HepG2 (cell line): Measurements from ENCODE around the gene UQCC5. TPM values are rescaled to one million over a fixed set of nuclear protein-coding genes. Genes with fewer than 3 reads are reported as not detected.

Source experiments
- ATAC-seq: fragments of 200-7000 bp; cut with Tn5 transposase; 3 replicates; pipeline ENCODE4 v1.9.1; 2020; ENCODE audit warnings: mild to moderate bottlenecking, moderate library complexity
- BruUV-seq: library from RNA; stranded (reverse); fragments of 400-500 nt; replicated peaks from 2 replicates; lab custom pipeline; 2021; lab: Mats Ljungman, UMichigan
- CTCF ChIA-PET: fragments of 300-600 bp; formaldehyde crosslinking; extraction: SDS; loops from one replicate; lab custom pipeline; 2021; ENCODE audit warnings: low total read pairs, inconsistent platforms, low intra/inter-chr PET ratio; lab: Yijun Ruan, JAX
- POLR2A ChIA-PET: fragments of 350-600 bp; sonication (Branson Sonifier 250); formaldehyde crosslinking; loops from one replicate; lab custom pipeline; 2020; ENCODE audit warnings: antibody characterized with exemption, inconsistent platforms; lab: Yijun Ruan, JAX
- DNase-seq: peaks from one replicate; pipeline ENCODE4 v3.0.0-alpha.2; 2015; ENCODE audit warnings: low spot score
- FAIRE-seq: peaks from 3 replicates; lab custom pipeline; 2011; peaks lifted over from hg19 to GRCh38; lab: Jason Lieb, UNC
- H2AFZ ChIP-seq: one replicate; pipeline ENCODE4 v1.6.1; 2011; ENCODE audit warnings: low read length, inconsistent platforms
- H3K27ac ChIP-seq: fragments of 300-600 bp; 3 replicates; pipeline ENCODE4 v1.8.0; 2011; ENCODE audit warnings: mixed run types, mild to moderate bottlenecking, mixed read lengths, low read length, inconsistent platforms; ENCODE audit not compliant: insufficient read depth; ENCODE audit errors: extremely low read length
- H3K27me3 ChIP-seq, 2 experiments: fragments of 200-600 bp in 1 of 2; 2 replicates in 1 of 2; 3 replicates in 1 of 2; pipeline versions ENCODE4 v1.6.0 to v1.8.0; 2011; ENCODE audit warnings: low read length in 2 of 2, mild to moderate bottlenecking in 2 of 2, moderate library complexity in 2 of 2, inconsistent platforms in 1 of 2; ENCODE audit not compliant: insufficient read depth in 2 of 2, control insufficient read depth in 1 of 2
- H3K36me3 ChIP-seq, 2 experiments: fragments of 200-600 bp in 1 of 2; replicated peaks in 1 of 2; 2 replicates in 1 of 2; 3 replicates in 1 of 2; pipeline versions ENCODE4 v1.5.1 to v1.8.0; 2011; ENCODE audit warnings: low read length in 2 of 2, inconsistent platforms in 1 of 2; ENCODE audit not compliant: insufficient read depth in 2 of 2, control insufficient read depth in 1 of 2
- H3K4me1 ChIP-seq: 2 replicates; pipeline ENCODE4 v1.5.1; 2012; ENCODE audit warnings: low read length, inconsistent platforms; ENCODE audit not compliant: insufficient read depth
- H3K4me2 ChIP-seq: 2 replicates; pipeline ENCODE4 v1.6.0; 2011; ENCODE audit warnings: low read depth, low read length, inconsistent platforms
- H3K4me3 ChIP-seq, 3 experiments: fragments of 200-600 bp in 1 of 3; sonication (generic), shearing (Covaris generic) in 1 of 3; replicated peaks in 1 of 3; 2 replicates each; pipeline ENCODE4 v1.5.1; 2011 to 2016; ENCODE audit warnings: low read length in 3 of 3, inconsistent platforms in 2 of 3, low read depth in 2 of 3, mild to moderate bottlenecking in 2 of 3, control low read depth in 1 of 3, mixed read lengths in 1 of 3; ENCODE audit not compliant: insufficient read depth in 1 of 3
- H3K79me2 ChIP-seq: one replicate; pipeline ENCODE4 v1.6.1; 2011; ENCODE audit warnings: low read length, inconsistent platforms; ENCODE audit not compliant: insufficient read depth
- H3K9ac ChIP-seq: 2 replicates; pipeline ENCODE4 v1.6.0; 2011; ENCODE audit warnings: mild to moderate bottlenecking, low read depth, low read length, inconsistent platforms; ENCODE audit not compliant: insufficient read depth
- H3K9me3 ChIP-seq: 2 replicates; pipeline ENCODE4 v1.5.1; 2012; ENCODE audit warnings: mild to moderate bottlenecking, low read length
- H4K20me1 ChIP-seq: 2 replicates; pipeline ENCODE4 v1.6.0; 2011; ENCODE audit warnings: inconsistent platforms, mild to moderate bottlenecking, low read length, moderate library complexity; ENCODE audit not compliant: insufficient read depth
- ARNTL ChIP-seq: sonication (generic); formaldehyde crosslinking; IDR thresholded peaks from 2 replicates; pipeline ENCODE4 v1.4.0; 2020; ENCODE audit warnings: mild to moderate bottlenecking, missing genetic modification reagents
- CERS6 ChIP-seq: sonication (generic); formaldehyde crosslinking; IDR thresholded peaks from 2 replicates; pipeline ENCODE4 v1.5.0; 2020; ENCODE audit warnings: missing genetic modification reagents
- CSRNP1 ChIP-seq: sonication (generic); formaldehyde crosslinking; IDR thresholded peaks from 2 replicates; pipeline ENCODE4 v1.8.1; 2023; ENCODE audit warnings: mild to moderate bottlenecking, missing genetic modification reagents
- GLI4 ChIP-seq: sonication (generic); formaldehyde crosslinking; IDR thresholded peaks from 2 replicates; pipeline ENCODE4 v1.5.1; 2020; ENCODE audit warnings: missing genetic modification reagents, mild to moderate bottlenecking, moderate library complexity, borderline replicate concordance
- IKZF4 ChIP-seq: sonication (generic); formaldehyde crosslinking; IDR thresholded peaks from 2 replicates; pipeline ENCODE4 v1.5.1; 2020; ENCODE audit warnings: borderline replicate concordance, mild to moderate bottlenecking, low read depth, missing genetic modification reagents; ENCODE audit errors: not compliant biosample characterization
- MLXIP ChIP-seq: sonication (generic); formaldehyde crosslinking; IDR thresholded peaks from 2 replicates; pipeline ENCODE4 v1.9.0; 2021; ENCODE audit warnings: missing genetic modification reagents, borderline replicate concordance
- MYC ChIP-seq: sonication (generic); formaldehyde crosslinking; IDR thresholded peaks from 2 replicates; pipeline ENCODE4 v1.9.0; 2021; ENCODE audit warnings: missing genetic modification reagents, borderline replicate concordance
- PBX3 ChIP-seq: sonication (generic); formaldehyde crosslinking; IDR thresholded peaks from 2 replicates; pipeline ENCODE4 v1.8.1; 2023; ENCODE audit warnings: missing genetic modification reagents, inconsistent platforms, borderline replicate concordance
- PCBP2 ChIP-seq: fragments of 200-400 bp; formaldehyde crosslinking; optimal IDR thresholded peaks from 2 replicates; pipeline ENCODE3; 2018; ENCODE audit warnings: low read length, low read depth; ENCODE audit not compliant: poor library complexity, severe bottlenecking
- PLRG1 ChIP-seq: fragments of 450-650 bp; conservative IDR thresholded peaks from 2 replicates; pipeline ENCODE4 v1.6.1; 2016
- RFX3 ChIP-seq: IDR thresholded peaks from 2 replicates; pipeline ENCODE4 v1.6.1; 2016; ENCODE audit warnings: missing biosample characterization, missing genetic modification reagents
- ZBTB2 ChIP-seq: sonication (generic); formaldehyde crosslinking; IDR thresholded peaks from 2 replicates; pipeline ENCODE4 v1.8.0; 2022; ENCODE audit warnings: low read depth, missing genetic modification reagents
- ZFP36 ChIP-seq: fragments of 150-350 bp; IDR thresholded peaks from 2 replicates; pipeline ENCODE4 v1.6.1; 2018; ENCODE audit warnings: borderline replicate concordance, low read length, low read depth; ENCODE audit not compliant: partially characterized antibody
- ZNF264 ChIP-seq: sonication (generic); formaldehyde crosslinking; IDR thresholded peaks from 2 replicates; pipeline ENCODE4 v1.4.0; 2020; ENCODE audit warnings: missing genetic modification reagents
- ZZZ3 ChIP-seq: sonication (generic); formaldehyde crosslinking; IDR thresholded peaks from 2 replicates; pipeline ENCODE4 v1.4.0; 2020; ENCODE audit warnings: missing genetic modification reagents, mild to moderate bottlenecking, borderline replicate concordance
- WGBS: methylation state at CpG from one replicate; pipeline ENCODE4 v1.1.6; 2017; ENCODE audit warnings: low lambda C conversion rate; 5-methylcytosine and 5-hydroxymethylcytosine counted together
- in situ Hi-C: cut with HindIII; loops from 2 replicates; pipeline ENCODE4 v1.10.0; 2017; ENCODE audit warnings: low pct_unique_long_range_greater_than_20kb; ENCODE audit not compliant: extremely low pct_ligation_motif_present
- intact Hi-C: fragments of 100-400 bp; cut with micrococcal nuclease; formaldehyde crosslinking; loops from one replicate; pipeline ENCODE4 v1.10.0; 2022; ENCODE audit not compliant: unreplicated experiment
- polyA plus RNA-seq, 8 experiments: library from polyadenylated mRNA; depleted of rRNA in 3 of 8; stranded (reverse) in 7 of 8; unstranded in 1 of 8; fragments of >200 nt; fragmentation: Illumina TruSeq in 4 of 8; extraction: Trizol in 4 of 8; gene quantifications; 2 replicates each; pipeline versions ENCODE4 v1.2.1 to v1.2.3, GENCODE V29; 2011 to 2016; ENCODE audit warnings: low read depth in 4 of 8, missing spikeins in 1 of 8, mixed read lengths in 1 of 8; ENCODE audit not compliant: insufficient read depth in 1 of 8
- total RNA-seq, 5 experiments: library from RNA; depleted of rRNA; stranded (reverse); fragments of >200 nt; fragmentation: Illumina TruSeq; extraction: Trizol; gene quantifications; 2 replicates each; pipeline ENCODE4 v1.2.3, GENCODE V29; 2016; ENCODE audit warnings: low read depth in 1 of 5

The UQCC5 gene
- total and polyA plus RNA-seq, 2 of the 13 experiments (the other 11 are each of a cell fraction or from before 2014, with no cell fraction given): 15.4 to 29.5 TPM

- WGBS: 73% methylated on average over 12 of the region's 25 CpGs
- TF ChIP-seq IKZF4 (no peak), PLRG1 (no peak), GLI4 (CRISPR knock-in tag) (no peak), RFX3 (CRISPR knock-in tag) (no peak), ARNTL (CRISPR knock-in tag) (no peak), PCBP2 (no peak), ZBTB2 (CRISPR knock-in tag) (no peak), PBX3 (CRISPR knock-in tag) (no peak), ZNF264 (CRISPR knock-in tag) (no peak), ZZZ3 (CRISPR knock-in tag) (no peak), CSRNP1 (CRISPR knock-in tag) (no peak), CERS6 (CRISPR knock-in tag) (no peak), ZFP36 (no peak), MLXIP (CRISPR knock-in tag) (no peak), MYC (CRISPR knock-in tag) (no peak)
- TF ChIP-seq, all 625 proteins: peak for 0
- H4K20me1 ChIP-seq: no peaks in the 10 kb centered on the region; the same call in 1 of the 2 replicates
- no peak for FAIRE-seq
- H3K9me3 ChIP-seq: no peaks in the 10 kb centered on the region
- H3K4me3 ChIP-seq: peak within 1 kb of the TSS in 1 of 3 experiments; percentile 56; a peak in 3 of 6 replicates
- H3K27me3 ChIP-seq: peaks cover 8 to 21% of the 10 kb centered on the region in 2 experiments; a peak in 4 of 5 replicates
- H2AFZ ChIP-seq: no peak within 1 kb of the TSS
- in situ Hi-C loops: no loop called here
- peak within 1 kb of the TSS; percentile 44; the same call in 1 of the 2 replicates for H3K9ac ChIP-seq
- no peaks in the 10 kb centered on the region for H3K79me2 ChIP-seq
- POLR2A ChIA-PET: interaction anchor here (0.9 to 1.5 kb wide), 2 partner anchors 37 to 211 kb away, joined by 3 to 5 read pairs; partner anchors contain the start of genes GLT8D1 and SPCS1
- peaks cover 5 to 14% of the 10 kb centered on the region in 2 experiments for H3K36me3 ChIP-seq
- ATAC-seq: peak; percentile 2; the same call in 2 of the 3 replicates
- peak within 1 kb of the TSS; percentile 77 for H3K4me2 ChIP-seq
- DNase-seq: no peak
- no peak within 1 kb of the TSS for H3K27ac ChIP-seq
- H3K4me1 ChIP-seq: peaks cover 23% of the 10 kb centered on the region
- CTCF ChIA-PET: no interaction called here
- intact Hi-C loops: no loop called here
- no TSS peak for BruUV-seq
Observed at GRCh38 chr3:52494886-52495495, 41.4 kb upstream of the UQCC5 start, which contains the start of gene STAB1. Gene STAB1 (plus strand): TSS chr3:52495338. CDS start chr3:52495414, 76 bp downstream.
